NCI-H526 treated with DMSO at 0.1 percent for 48 hours (cell line): ENCODE results near the gene POFUT2.

Experiments
- DNase-seq: peaks from one replicate; lab custom pipeline; 2025; lab: John Stamatoyannopoulos, UW

Gene POFUT2

GRCh38 chr21:45248893-45249381 lies 38.8 kb downstream of the POFUT2 start:
- DNase-seq: no peak

- no peak for DNase-seq
Measured at GRCh38 chr21:45248301-45248892, 39.3 kb downstream of the POFUT2 start.

- DNase-seq: no peak
Measured at GRCh38 chr21:45246386-45247320, 41.0 kb downstream of the POFUT2 start.

- no peak for DNase-seq
Measured at GRCh38 chr21:45244799-45245340, 42.8 kb downstream of the POFUT2 start.

- DNase-seq: no peak
Measured at GRCh38 chr21:45243603-45244002, 44.1 kb downstream of the POFUT2 start.

GRCh38 chr21:45241357-45241756 lies 46.3 kb downstream of the POFUT2 start:
- DNase-seq: no peak

GRCh38 chr21:45237401-45237800 lies 50.3 kb downstream of the POFUT2 start:
- DNase-seq: no peak

- DNase-seq: no peak
Measured at GRCh38 chr21:45236481-45236880, 51.2 kb downstream of the POFUT2 start.

GRCh38 chr21:45235488-45235887 lies 52.2 kb downstream of the POFUT2 start:
- no peak for DNase-seq

- DNase-seq: no peak
Measured at GRCh38 chr21:45234965-45235364, 52.7 kb downstream of the POFUT2 start.

- DNase-seq: no peak
Measured at GRCh38 chr21:45234127-45234526, 53.6 kb downstream of the POFUT2 start.

GRCh38 chr21:45231705-45232104 lies 56.0 kb downstream of the POFUT2 start:
- no peak for DNase-seq

GRCh38 chr21:45228656-45229240 lies 58.9 kb downstream of the POFUT2 start:
- DNase-seq: no peak

GRCh38 chr21:45228171-45228641 lies 59.5 kb downstream of the POFUT2 start:
- no peak for DNase-seq

- no peak for DNase-seq
Measured at GRCh38 chr21:45227735-45228134, 60.0 kb downstream of the POFUT2 start.

GRCh38 chr21:45226540-45227326 lies 61.0 kb downstream of the POFUT2 start:
- no peak for DNase-seq

- no peak for DNase-seq
Measured at GRCh38 chr21:45225741-45226327, 61.9 kb downstream of the POFUT2 start.

GRCh38 chr21:45225041-45225740 lies 62.5 kb downstream of the POFUT2 start:
- no peak for DNase-seq

- DNase-seq: no peak
Measured at GRCh38 chr21:45224189-45224938, 63.3 kb downstream of the POFUT2 start.
